GM15510 (cell line): ENCODE results near the gene POGZ.
A peak's percentile ranks its signal among the peaks of the same experiment; 100 is the strongest.

Experiments used
- POLR2A ChIP-seq: IDR thresholded peaks from 3 replicates; pipeline ENCODE4 v1.6.1; 2011; ENCODE audit warnings: borderline replicate concordance; ENCODE audit not compliant: insufficient read length; ENCODE audit errors: extremely low read depth

POGZ gene

GRCh38 chr1:151402764-151403163, 56.5 kb downstream of the POGZ start:
- no peak for TF ChIP-seq POLR2A

DNA sequence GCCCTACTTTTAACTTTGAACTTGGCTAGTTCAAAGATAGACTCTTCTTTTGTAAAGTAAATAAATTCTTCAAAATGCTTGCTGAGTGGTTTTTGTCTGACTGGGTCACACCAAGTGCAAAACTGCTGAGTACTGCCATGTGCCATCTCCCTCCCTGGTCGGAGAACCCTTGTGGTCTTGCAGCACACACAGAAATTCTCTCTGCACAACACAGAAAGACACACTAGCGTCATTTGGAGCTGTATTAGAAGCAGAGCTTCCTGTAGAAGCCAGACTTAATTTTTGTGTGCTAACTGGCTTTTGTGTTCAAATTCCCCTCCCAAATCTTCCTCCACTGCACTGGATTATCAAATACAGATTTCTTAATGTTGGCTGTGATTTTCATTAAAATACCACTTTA, 57.4 kb downstream of the POGZ start:
- no peak for TF ChIP-seq POLR2A

GRCh38 chr1:151401125-151401788, 58.0 kb downstream of the POGZ start:
- TF ChIP-seq POLR2A: no peak

DNA sequence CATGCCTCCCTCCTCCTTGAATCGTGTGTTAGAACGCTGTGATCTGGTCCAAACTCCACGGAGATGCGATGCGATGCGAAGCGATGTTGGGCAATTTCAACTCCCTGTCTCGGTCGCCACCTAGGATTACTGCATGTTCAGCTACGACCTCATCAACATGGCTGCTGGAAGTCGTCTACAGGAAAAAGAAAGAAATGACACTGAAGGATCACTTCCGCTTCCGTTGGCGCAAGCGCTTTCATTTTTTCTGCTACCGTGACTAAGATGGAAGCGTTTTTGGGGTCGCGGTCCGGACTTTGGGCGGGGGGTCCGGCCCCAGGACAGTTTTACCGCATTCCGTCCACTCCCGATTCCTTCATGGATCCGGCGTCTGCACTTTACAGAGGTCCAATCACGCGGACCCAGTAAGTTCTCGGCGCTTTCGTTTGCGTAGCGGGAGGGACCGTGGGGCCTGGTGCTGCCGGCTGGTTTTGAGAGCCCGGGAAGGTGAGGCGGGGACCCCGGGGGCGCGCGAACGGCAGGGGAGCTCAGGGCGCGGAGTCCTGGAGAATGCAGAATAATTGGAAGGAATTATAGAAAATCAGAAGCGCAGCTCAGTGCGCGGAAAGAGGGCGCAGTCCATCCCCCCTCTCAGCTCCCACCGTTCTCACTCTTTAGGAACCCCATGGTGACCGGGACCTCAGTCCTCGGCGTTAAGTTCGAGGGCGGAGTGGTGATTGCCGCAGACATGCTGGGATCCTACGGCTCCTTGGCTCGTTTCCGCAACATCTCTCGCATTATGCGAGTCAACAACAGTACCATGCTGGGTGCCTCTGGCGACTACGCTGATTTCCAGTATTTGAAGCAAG, 59.7 kb downstream of the POGZ start, which contains the start of gene PSMB4:
Gene PSMB4 (plus strand): TSS at position 250 of the 848 bp plus-strand sequence. CDS start 15 bp downstream, at position 265.
- TF ChIP-seq POLR2A: peak; percentile 72

- no peak for TF ChIP-seq POLR2A
Measured at GRCh38 chr1:151393583-151393982, 65.7 kb downstream of the POGZ start.

- no peak for TF ChIP-seq POLR2A
Measured at GRCh38 chr1:151391079-151391563, 68.2 kb downstream of the POGZ start.

DNA sequence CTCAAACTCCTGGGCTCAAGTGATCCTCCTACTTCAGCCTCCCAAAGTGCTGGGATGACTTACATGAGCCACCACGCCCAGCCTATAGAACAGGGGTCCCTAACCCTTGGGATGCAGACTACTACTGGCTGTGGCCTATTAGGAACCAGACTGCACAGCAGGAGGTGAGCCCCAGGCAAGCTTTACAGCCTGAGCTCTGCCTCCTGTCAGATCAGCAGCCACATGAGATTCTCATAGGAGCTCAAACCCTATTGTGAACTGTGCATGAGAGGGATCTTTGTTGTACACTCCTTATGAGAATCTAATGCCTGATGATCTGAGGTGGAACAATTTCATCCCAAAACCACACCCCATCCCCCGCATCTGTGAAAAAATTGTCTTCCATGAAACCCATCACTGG, 73.3 kb downstream of the POGZ start:
- no peak for TF ChIP-seq POLR2A

DNA sequence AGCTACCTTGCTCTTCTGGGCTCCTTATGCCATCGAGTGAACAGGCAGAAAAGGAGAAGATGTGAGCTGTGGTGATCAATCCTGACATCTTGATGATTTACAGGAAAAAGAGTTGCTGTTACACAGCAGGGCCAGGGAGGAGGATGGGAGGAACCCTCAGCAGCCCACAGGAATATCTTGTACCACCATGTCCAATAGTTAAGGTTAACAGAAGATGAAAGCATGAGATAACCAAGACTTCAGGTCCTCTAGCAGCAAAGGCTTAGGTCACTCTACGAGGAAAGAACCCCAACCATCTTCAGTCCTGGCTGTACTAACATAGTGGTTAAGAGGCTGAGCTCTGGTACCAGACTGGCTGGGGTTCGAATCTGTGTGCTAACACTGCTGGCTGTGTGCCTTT, 74.7 kb downstream of the POGZ start:
- TF ChIP-seq POLR2A: no peak

- no peak for TF ChIP-seq POLR2A
Measured at GRCh38 chr1:151377150-151377884, 82.0 kb downstream of the POGZ start.

DNA sequence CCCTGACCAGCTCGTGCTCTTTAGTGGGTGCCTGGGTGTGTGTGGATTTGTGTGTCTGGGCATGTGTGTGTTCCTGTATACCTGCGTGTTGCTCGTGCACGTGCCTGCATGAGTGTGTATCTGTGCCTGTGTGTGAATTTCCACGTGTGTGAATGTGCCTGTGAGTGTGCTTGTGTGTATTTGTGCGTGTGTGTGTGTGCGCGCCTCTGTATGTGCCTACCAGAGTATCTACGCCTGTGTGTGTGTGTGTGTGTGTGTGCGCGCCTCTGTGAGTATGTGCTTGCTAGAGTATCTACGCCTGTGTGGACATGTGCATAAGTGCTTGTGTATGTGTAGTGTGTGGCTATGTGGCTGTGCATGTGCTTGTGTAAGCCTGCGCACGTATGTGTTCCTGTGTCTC, 86.1 kb downstream of the POGZ start:
- no peak for TF ChIP-seq POLR2A

- no peak for TF ChIP-seq POLR2A
Measured at GRCh38 chr1:151372058-151372934, 87.0 kb downstream of the POGZ start, which contains the start of gene SELENBP1. TSS of gene SELENBP1 (minus strand) at chr1:151372705. CDS start at chr1:151372641, 64 bp downstream.

DNA sequence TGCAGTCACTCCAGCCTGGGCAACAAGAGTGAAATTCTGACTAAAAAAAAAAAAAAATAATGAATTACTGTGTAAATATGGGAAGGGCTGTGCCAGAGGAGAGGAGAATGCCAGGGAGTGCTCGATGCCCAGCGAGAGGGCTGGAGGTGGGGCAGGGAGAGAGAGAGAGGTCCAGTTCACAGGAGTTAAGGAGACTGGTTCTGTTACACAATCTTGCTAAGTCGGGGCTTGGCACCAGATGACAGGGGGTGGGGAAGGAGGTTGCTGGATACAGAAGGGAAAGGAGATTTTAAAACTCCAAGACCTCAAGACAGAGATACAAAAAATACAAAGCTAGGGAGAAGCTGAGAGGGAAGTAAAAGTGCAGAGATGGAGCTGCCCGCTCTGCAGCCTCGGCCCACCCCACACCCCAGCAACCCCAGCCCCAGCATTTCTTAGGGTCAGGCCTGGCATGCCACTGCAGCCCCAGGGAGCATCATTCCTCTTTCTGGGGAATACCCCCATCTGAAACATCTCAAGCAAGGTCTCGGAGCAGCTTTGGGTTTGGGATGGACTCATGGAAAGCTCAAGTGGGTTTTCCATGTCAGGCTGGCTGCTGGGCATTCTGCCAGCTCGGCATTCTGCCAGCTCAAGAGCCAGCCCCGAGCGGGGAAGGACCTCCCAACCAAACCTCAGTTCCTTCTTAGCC, 87.8 kb downstream of the POGZ start:
- no peak for TF ChIP-seq POLR2A

DNA sequence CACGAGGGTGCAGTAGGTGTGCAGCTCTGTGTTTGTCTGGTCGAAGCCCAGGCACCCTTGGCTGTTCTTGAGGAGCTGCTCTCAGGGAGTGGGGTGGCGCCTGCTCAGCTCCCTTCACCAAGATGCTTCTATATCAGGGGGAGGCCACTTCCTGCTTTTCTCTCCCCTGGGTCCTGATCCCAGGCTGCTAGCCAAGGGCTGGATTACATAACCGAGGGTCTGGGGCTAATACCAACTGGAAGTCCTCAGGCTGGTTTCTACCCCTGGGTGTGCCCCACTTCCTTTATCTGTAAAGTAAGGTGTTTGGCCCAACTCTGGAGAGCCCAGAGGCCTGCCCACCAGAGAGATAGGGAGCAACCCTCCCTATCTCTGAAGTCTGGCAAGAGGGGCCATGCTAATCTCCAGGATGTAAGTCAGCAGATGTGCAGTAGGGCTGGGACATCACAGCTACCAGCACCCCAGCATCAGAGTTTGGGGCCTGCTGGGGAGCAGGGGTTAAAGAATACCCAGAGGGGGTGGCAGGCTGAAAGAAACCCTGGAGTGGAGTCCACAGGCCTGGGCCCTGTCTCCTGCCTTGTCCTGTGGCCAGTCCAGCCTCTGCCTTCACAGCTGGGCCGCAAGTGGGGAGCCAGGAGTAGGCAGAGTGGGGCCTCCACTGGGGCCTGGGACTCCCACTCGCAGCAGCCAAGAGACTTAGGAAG, 88.9 kb downstream of the POGZ start:
- no peak for TF ChIP-seq POLR2A

- TF ChIP-seq POLR2A: no peak
Measured at GRCh38 chr1:151369621-151370048, 89.7 kb downstream of the POGZ start.

GRCh38 chr1:151369302-151369610, 90.0 kb downstream of the POGZ start:
- TF ChIP-seq POLR2A: no peak
